Activated CD4-positive, alpha-beta T cell treated with anti-CD3 and anti-CD28 coated beads, Interleukin-2, amount 50 U/mL, for 1 hour (primary cell): Measurements from ENCODE around the gene CYP1B1.
"Not testable (repeated sequence)": the region's sequence is repeated elsewhere in the genome, so short reads cannot be mapped to it uniquely, and the experiment has no call there.

ENCODE experiments used
- DNase-seq: peaks from one replicate; pipeline ENCODE4 v3.0.0-alpha.2; 2020

Gene CYP1B1

GRCh38 chr2:38032946-38033345, 43.0 kb downstream of the CYP1B1 start:
- no peak for DNase-seq

GRCh38 chr2:38030635-38031355, 45.2 kb downstream of the CYP1B1 start:
- no peak for DNase-seq

- no peak for DNase-seq
Measured at GRCh38 chr2:38029512-38029911, 46.4 kb downstream of the CYP1B1 start.

GRCh38 chr2:38028829-38029228, 47.1 kb downstream of the CYP1B1 start:
- DNase-seq = no peak

- DNase-seq = no peak
Measured at GRCh38 chr2:38026846-38027245, 49.1 kb downstream of the CYP1B1 start.

- no peak for DNase-seq
Measured at GRCh38 chr2:38021589-38021988, 54.4 kb downstream of the CYP1B1 start.

GRCh38 chr2:38020359-38021069, 55.4 kb downstream of the CYP1B1 start:
- not testable (repeated sequence) for DNase-seq

GRCh38 chr2:38017836-38018235, 58.1 kb downstream of the CYP1B1 start:
- no peak for DNase-seq
